ENCODE measurements around the gene MED25.

The MED25 gene

DNA sequence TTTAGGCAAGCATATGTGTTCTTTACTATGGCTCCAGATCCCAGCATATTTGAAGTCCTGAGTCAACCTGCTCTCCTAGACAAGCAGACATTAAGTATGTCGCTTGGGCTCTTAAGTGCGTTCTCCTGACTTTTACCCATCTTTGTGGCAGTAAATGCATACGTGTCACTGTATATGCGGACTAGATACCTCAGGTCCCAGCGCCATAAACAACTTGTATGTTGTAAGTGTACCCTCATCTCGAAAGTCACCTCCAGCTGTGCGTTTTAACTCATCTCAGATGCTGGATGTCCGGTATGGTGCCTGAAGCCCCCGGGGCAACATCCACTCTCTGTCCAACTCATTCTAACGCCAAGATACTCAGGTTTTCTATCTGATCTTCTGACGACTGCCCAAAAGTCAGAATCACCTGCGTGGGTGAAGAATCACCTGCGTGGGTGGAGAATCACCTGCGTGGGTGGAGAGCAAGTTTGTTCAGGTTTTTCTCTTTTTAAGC is 34.6 kb downstream of the MED25 start:
- TF ChIP-seq, protein P1, sequence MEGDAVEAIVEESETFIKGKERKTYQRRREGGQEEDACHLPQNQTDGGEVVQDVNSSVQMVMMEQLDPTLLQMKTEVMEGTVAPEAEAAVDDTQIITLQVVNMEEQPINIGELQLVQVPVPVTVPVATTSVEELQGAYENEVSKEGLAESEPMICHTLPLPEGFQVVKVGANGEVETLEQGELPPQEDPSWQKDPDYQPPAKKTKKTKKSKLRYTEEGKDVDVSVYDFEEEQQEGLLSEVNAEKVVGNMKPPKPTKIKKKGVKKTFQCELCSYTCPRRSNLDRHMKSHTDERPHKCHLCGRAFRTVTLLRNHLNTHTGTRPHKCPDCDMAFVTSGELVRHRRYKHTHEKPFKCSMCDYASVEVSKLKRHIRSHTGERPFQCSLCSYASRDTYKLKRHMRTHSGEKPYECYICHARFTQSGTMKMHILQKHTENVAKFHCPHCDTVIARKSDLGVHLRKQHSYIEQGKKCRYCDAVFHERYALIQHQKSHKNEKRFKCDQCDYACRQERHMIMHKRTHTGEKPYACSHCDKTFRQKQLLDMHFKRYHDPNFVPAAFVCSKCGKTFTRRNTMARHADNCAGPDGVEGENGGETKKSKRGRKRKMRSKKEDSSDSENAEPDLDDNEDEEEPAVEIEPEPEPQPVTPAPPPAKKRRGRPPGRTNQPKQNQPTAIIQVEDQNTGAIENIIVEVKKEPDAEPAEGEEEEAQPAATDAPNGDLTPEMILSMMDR (conservative IDR thresholded peaks at IDR 0.05): no peak
- peak overlapping the region; percentile 99 for H3K27ac ChIP-seq

DNA sequence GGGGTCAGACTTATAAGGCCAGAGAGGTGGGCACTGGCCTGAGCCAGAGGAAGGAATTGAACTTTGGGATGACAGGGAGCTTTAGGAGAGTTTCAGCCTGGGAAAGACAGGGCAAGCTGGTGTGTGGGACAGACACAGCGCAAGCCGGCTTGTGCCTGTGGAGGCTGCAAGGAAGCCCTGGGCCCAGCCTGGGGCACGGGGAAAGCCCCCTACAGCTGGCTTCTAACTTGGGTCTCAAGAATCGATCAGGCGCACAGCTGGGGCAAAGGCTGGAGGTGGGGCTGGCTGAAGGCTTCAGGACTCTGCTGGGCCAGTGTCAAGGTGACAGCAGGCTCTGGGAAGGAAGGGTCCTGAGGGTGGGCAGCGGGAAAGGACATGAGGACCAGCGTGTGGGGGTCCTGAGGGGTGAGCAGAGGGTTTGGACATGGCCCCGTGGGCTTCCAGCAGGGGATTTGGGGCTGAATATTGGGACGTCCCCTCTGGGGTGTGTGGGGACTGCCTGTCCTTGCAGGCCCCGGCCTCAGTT is 35.8 kb downstream of the MED25 start:
- H3K27ac ChIP-seq: peak overlapping the region; percentile 99
- TF ChIP-seq, protein P1 (conservative IDR thresholded peaks at IDR 0.05): no peak

DNA sequence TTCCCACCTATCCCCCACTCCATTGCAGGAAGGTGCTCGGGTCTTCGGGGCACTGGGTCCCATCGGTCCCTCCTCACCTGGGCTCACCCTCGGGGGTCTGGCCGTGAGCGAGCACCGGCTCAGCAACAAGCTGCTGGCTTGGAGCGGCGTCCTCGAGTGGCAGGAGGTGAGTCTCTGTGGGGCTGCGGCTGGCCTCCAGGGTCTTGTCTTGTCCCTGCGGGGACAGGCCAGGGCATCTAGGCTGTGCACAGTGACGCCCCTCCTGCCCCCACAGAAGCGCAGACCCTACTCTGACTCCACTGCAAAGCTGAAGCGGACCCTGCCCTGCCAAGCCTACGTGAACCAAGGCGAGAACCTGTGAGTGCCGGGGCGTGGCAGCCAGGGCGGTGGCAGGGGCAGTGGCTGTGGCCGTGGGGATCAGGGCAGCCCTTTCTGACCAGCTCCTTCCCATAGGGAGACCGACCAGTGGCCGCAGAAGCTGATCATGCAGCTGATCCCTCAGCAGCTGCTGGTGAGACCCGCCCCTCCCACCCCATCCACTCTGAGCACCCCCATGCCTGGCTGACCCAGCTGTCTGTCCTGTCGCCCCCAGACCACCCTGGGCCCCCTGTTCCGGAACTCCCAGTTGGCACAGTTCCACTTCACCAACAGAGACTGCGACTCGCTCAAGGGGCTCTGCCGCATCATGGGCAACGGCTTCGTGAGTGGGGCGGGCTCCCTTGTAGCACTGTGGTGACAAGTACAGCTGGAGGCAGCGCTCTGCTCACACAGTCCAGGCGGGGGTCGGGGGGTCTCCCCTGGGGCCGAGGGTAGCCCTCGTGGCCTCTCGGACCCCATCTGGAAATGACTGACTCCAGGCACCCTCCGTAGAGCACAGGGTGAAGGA is 36.5 kb downstream of the MED25 start:
- H3K27ac ChIP-seq: peak overlapping the region; percentile 99
- TF ChIP-seq, protein P1 (conservative IDR thresholded peaks at IDR 0.05): no peak

DNA sequence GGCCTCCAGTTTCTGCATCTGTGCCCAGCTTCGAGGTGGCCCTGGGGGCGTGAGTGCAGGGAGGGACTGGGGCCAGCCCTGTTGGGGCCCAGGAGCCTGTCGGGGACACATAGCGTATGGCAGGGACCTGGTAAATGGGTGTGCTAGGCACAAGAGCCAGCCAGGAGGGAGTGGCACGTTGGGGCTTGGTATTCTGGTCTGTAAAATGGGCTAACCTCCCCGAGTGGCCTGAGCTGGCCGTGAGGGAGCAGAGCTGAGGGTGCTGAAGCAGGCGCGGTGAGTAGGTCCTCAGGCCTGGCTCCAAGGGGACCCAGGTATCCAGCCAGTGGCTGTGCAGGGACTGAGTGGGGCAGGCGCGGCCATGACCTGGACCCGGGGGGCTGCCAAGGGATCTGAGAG is 37.2 kb downstream of the MED25 start:
- TF ChIP-seq, protein P1 (conservative IDR thresholded peaks at IDR 0.05): no peak
- H3K27ac ChIP-seq: peak overlapping the region; percentile 99

DNA sequence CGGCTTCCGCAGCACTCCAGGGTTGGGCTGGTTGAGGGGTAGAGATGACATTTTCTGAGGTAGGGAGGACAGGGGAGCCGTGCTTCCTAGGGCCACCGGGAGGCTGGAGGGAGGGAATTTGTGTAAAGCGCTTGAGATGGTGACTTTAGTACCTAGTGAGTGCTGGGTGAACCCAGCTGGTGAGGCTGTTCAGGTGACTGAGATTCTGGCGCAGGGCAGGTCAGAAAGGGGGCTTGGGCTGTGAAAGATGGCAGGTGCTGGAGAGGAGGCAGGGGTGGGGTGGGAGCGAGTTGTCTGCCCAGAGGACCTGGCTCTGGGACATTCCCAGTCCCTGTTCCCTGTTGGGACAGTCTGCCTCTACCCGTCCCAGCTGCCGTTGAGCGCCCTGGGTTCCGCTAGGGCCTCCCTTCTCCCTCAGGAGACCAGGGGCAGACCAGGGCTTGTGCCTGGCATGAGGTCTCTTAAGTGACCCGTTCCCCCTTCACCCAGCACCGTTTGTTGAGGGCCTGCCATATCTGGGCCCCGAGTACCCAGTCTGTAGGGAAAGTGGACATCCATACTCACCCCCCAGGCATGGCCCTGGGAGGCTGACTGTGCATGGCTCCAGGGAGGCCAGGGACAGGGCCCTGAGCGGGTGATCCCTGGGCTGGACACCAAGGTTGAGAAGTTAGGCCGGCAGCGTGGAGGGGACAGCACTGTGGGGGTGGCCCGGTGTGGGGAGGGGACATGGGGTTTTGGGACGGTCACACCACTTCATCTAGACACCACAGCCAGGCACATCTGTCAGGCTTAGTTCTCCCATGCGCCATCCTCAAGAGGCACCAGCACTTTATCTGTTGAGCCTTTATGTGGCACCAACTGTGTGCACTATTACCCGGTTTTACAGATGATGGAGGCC is 37.8 kb downstream of the MED25 start:
- peak overlapping the region; percentile 99 for H3K27ac ChIP-seq
- TF ChIP-seq, protein P1 (conservative IDR thresholded peaks at IDR 0.05): no peak

DNA sequence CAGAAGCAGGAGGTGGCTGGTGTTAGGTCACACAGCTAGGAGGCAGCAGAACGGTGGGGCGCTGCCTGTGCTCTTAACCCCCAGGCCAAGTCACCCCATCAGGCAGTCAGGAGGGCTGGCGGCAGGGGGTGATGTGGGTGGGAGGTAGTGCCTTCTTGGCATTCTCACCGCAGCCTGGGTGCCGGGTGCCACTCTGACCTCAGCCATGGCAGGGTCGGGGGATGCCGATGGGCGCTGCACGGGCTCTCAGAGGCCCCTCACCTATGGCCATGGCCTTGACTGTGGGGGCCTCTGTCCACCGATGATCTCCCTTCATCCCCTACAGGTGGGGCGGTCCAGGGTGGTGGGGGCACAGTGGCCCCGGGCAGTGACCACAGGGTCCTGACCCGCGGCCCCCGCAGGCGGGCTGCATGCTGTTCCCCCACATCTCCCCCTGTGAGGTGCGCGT is 38.5 kb downstream of the MED25 start:
- TF ChIP-seq, protein P1 (conservative IDR thresholded peaks at IDR 0.05): no peak
- peak overlapping the region; percentile 99 for H3K27ac ChIP-seq
